GM12878 (cell line): ENCODE results near the gene UVSSA. TPM values are rescaled to one million over a fixed set of nuclear protein-coding genes. Genes with fewer than 3 reads are reported as not detected.
"Not testable (repeated sequence)": the region's sequence is repeated elsewhere in the genome, so short reads cannot be mapped to it uniquely, and the experiment has no call there.

Source experiments
- ATAC-seq: fragments of 200-7000 bp; cut with Tn5 transposase; 3 replicates; pipeline ENCODE4 v1.9.1; 2020; ENCODE audit warnings: mild to moderate bottlenecking, moderate library complexity
- BruUV-seq: library from RNA; stranded (reverse); fragments of 400-500 nt; replicated peaks from 2 replicates; lab custom pipeline; 2021; lab: Mats Ljungman, UMichigan
- CTCF ChIA-PET: fragments of 300-600 bp; sonication (Branson Sonifier 250); formaldehyde crosslinking; extraction: SDS; loops from one replicate; lab custom pipeline; 2021; ENCODE audit warnings: inconsistent platforms; lab: Yijun Ruan, JAX
- POLR2A ChIA-PET: fragments of 350-600 bp; formaldehyde crosslinking; extraction: SDS; loops from one replicate; lab custom pipeline; 2021; ENCODE audit warnings: inconsistent platforms; lab: Charles Lee
- RAD21 ChIA-PET: fragments of 300-600 bp; sonication (Branson Sonifier 250); formaldehyde crosslinking; loops from one replicate; lab custom pipeline; 2023; ENCODE audit warnings: antibody characterized with exemption; ENCODE audit not compliant: unreplicated experiment; lab: Charles Lee
- SMC1A ChIA-PET: fragments of 300-600 bp; sonication (Branson Sonifier 250); formaldehyde crosslinking; loops from one replicate; lab custom pipeline; 2023; ENCODE audit not compliant: unreplicated experiment, uncharacterized antibody; lab: Charles Lee
- DNase-seq: peaks from one replicate; pipeline ENCODE4 v3.0.0-alpha.2; 2011; ENCODE audit warnings: low read depth, low spot score
- FAIRE-seq: peaks from 3 replicates; lab custom pipeline; 2011; peaks lifted over from hg19 to GRCh38; lab: Jason Lieb, UNC
- H2AFZ ChIP-seq: 2 replicates; pipeline ENCODE4 v1.6.0; 2011; ENCODE audit warnings: low read depth, low read length, control low read depth; ENCODE audit not compliant: control insufficient read depth
- H3K27ac ChIP-seq: 2 replicates; pipeline ENCODE4 v1.5.1; 2011; ENCODE audit warnings: control low read depth; ENCODE audit not compliant: control insufficient read depth, insufficient read depth
- H3K27me3 ChIP-seq, 2 experiments: replicated peaks in 1 of 2; 2 replicates each; pipeline versions ENCODE4 v1.6.0 to v1.6.1; 2011; ENCODE audit warnings: low read length in 1 of 2; ENCODE audit not compliant: control insufficient read depth in 2 of 2, insufficient read depth in 2 of 2
- H3K36me3 ChIP-seq, 2 experiments: 2 replicates each; pipeline ENCODE4 v1.5.1; 2011; ENCODE audit warnings: low read length in 1 of 2; ENCODE audit not compliant: control insufficient read depth in 2 of 2, insufficient read depth in 2 of 2
- H3K4me1 ChIP-seq: 2 replicates; pipeline ENCODE4 v1.6.1; 2011; ENCODE audit warnings: mild to moderate bottlenecking, low read length, moderate library complexity, mixed read lengths; ENCODE audit not compliant: control insufficient read depth, insufficient read depth
- H3K4me2 ChIP-seq: 2 replicates; pipeline ENCODE4 v1.6.0; 2011; ENCODE audit warnings: control low read depth; ENCODE audit not compliant: control insufficient read depth, insufficient read depth
- H3K4me3 ChIP-seq: fragments of 200-600 bp; sonication (generic); 2 replicates; pipeline ENCODE4 v1.5.1; 2016
- H3K79me2 ChIP-seq: 2 replicates; pipeline ENCODE4 v1.6.0; 2011; ENCODE audit warnings: low read length; ENCODE audit not compliant: control insufficient read depth, insufficient read depth
- H3K9ac ChIP-seq: 2 replicates; pipeline ENCODE4 v1.8.0; 2011; ENCODE audit warnings: low read length, control low read depth, mixed read lengths; ENCODE audit not compliant: control insufficient read depth, insufficient read depth
- H3K9me3 ChIP-seq: replicated peaks from 3 replicates; pipeline ENCODE4 v1.5.1; 2011; ENCODE audit warnings: mild to moderate bottlenecking, low read length; ENCODE audit not compliant: control insufficient read depth, insufficient read depth
- H4K20me1 ChIP-seq: 2 replicates; pipeline ENCODE4 v1.6.0; 2011; ENCODE audit not compliant: control insufficient read depth, insufficient read depth
- CHD2 ChIP-seq: IDR thresholded peaks from 2 replicates; pipeline ENCODE4 v1.6.1; 2011; ENCODE audit warnings: low read depth, low read length, improper control_type of control experiment, borderline replicate concordance
- CUX1 ChIP-seq: IDR thresholded peaks from 2 replicates; pipeline ENCODE4 v1.6.1; 2012; ENCODE audit warnings: improper control_type of control experiment, low read depth, low read length; ENCODE audit not compliant: insufficient replicate concordance
- IRF4 ChIP-seq: IDR thresholded peaks from 2 replicates; pipeline ENCODE4 v1.6.1; 2011; ENCODE audit warnings: low read depth, low read length
- NFXL1 ChIP-seq: fragments of 450-650 bp; IDR thresholded peaks from 2 replicates; pipeline ENCODE4 v1.6.1; 2017; ENCODE audit warnings: antibody characterized with exemption, mild to moderate bottlenecking, borderline replicate concordance
- POLR2A ChIP-seq: IDR thresholded peaks from 2 replicates; pipeline ENCODE4 v1.6.1; 2011; ENCODE audit warnings: low read depth, mild to moderate bottlenecking, low read length
- WGBS: methylation state at CpG from one replicate; pipeline ENCODE4 v1.1.6; 2016; ENCODE audit warnings: low lambda C conversion rate; ENCODE audit not compliant: insufficient replicate concordance, insufficient coverage; ENCODE audit errors: missing lambda C conversion rate; 5-methylcytosine and 5-hydroxymethylcytosine counted together
- in situ Hi-C: fragments of 300-500 bp; cut with MboI; formaldehyde crosslinking; loops from 9 replicates; pipeline ENCODE4 v1.14.3; 2018; ENCODE audit warnings: mixed read lengths
- intact Hi-C: fragments of 100-400 bp; cut with micrococcal nuclease; formaldehyde crosslinking; loops from one replicate; pipeline ENCODE4 v1.14.2; 2022; ENCODE audit not compliant: unreplicated experiment
- polyA plus RNA-seq, 11 experiments: library from polyadenylated mRNA; depleted of rRNA in 4 of 11; unstranded in 6 of 11; stranded (reverse) in 5 of 11; fragments of >200 nt; fragmentation: Nextera tagmentation in 4 of 11; fragmentation: Illumina TruSeq in 1 of 11; extraction: Ambion mirVana in 4 of 11; extraction: Trizol in 1 of 11; gene quantifications; 1 replicate in 1 of 11; 2 replicates in 10 of 11; pipeline versions ENCODE4 v1.2.1 to v1.2.3, GENCODE V29; 2011 to 2016; ENCODE audit warnings: inconsistent platforms in 2 of 11, missing spikeins in 2 of 11, low read depth in 1 of 11
- total RNA-seq, 4 experiments: library from RNA; depleted of rRNA in 3 of 4; stranded (reverse); fragments of >200 nt in 3 of 4; fragmentation: Illumina TruSeq in 1 of 4; extraction: Trizol in 1 of 4; gene quantifications; 2 replicates each; pipeline versions ENCODE4 v1.2.1 to v1.2.3, GENCODE V29; 2013 to 2021

Gene UVSSA
- total and polyA plus RNA-seq, 10 of the 15 experiments (the other 5 are each of a cell fraction or from before 2014, with no cell fraction given), result 0.34 to 16.8 (median 3.6) TPM

- no peak overlapping the region for H2AFZ ChIP-seq
- H3K79me2 ChIP-seq, result no peaks in the 10 kb centered on the region
- H3K9me3 ChIP-seq, result no peaks in the 10 kb centered on the region
- H3K27me3 ChIP-seq, result no peaks in the 10 kb centered on the region
- H3K27ac ChIP-seq, result no peak overlapping the region
- H3K4me2 ChIP-seq, result no peak overlapping the region
- TF ChIP-seq CHD2 (no peak), IRF4 (no peak), CUX1 (no peak), POLR2A (no peak), NFXL1 (no peak)
- intact Hi-C loops, result no loop called here
- no peak overlapping the region for H3K4me3 ChIP-seq
- in situ Hi-C loops, result no loop called here
- DNase-seq, result no peak
- H3K4me1 ChIP-seq, result no peaks in the 10 kb centered on the region
- no TSS peak for BruUV-seq
- ChIA-PET POLR2A (no interaction called here), RAD21 (no interaction called here), SMC1A (no interaction called here), CTCF (no interaction called here)
- H4K20me1 ChIP-seq, result no peaks in the 10 kb centered on the region
- H3K36me3 ChIP-seq, result no peaks in the 10 kb centered on the region; a peak in 2 of 4 replicates
- ATAC-seq, result no peak
- whole genome bisulfite sequencing, result 90% methylated on average over 26 of the region's 28 CpGs
- no peak overlapping the region for H3K9ac ChIP-seq
- no peak for FAIRE-seq
These were observed 24.5 kb downstream of the UVSSA start for GRCh38 chr4:1371176-1372165.

GRCh38 chr4:1372576-1372975 lies 25.6 kb downstream of the UVSSA start:
- H3K27ac ChIP-seq, BruUV-seq, H3K9me3 ChIP-seq, in situ Hi-C loops, H4K20me1 ChIP-seq, SMC1A ChIA-PET, FAIRE-seq, POLR2A ChIA-PET, H3K4me2 ChIP-seq, H3K36me3 ChIP-seq, H3K4me3 ChIP-seq, RAD21 ChIA-PET, H3K9ac ChIP-seq, DNase-seq, ATAC-seq, H2AFZ ChIP-seq, intact Hi-C loops, H3K4me1 ChIP-seq, CTCF ChIA-PET, H3K79me2 ChIP-seq, H3K27me3 ChIP-seq: not testable (repeated sequence)
- 86% methylated on average over 8 of the region's 22 CpGs for whole genome bisulfite sequencing
